Stimulated activated CD8-positive, alpha-beta memory T cell treated with anti-CD3 and anti-CD28 coated beads, Interleukin-15, amount 100 ng/mL, for 1 hour (primary cell): Measurements from ENCODE around the gene EXOSC9.
"Not testable (repeated sequence)": the region's sequence is repeated elsewhere in the genome, so short reads cannot be mapped to it uniquely, and the experiment has no call there.

ENCODE experiments used
- DNase-seq: peaks from one replicate; pipeline ENCODE4 v3.0.0-alpha.2; 2020; ENCODE audit warnings: low read depth

The EXOSC9 gene, protein sequence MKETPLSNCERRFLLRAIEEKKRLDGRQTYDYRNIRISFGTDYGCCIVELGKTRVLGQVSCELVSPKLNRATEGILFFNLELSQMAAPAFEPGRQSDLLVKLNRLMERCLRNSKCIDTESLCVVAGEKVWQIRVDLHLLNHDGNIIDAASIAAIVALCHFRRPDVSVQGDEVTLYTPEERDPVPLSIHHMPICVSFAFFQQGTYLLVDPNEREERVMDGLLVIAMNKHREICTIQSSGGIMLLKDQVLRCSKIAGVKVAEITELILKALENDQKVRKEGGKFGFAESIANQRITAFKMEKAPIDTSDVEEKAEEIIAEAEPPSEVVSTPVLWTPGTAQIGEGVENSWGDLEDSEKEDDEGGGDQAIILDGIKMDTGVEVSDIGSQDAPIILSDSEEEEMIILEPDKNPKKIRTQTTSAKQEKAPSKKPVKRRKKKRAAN

GRCh38 chr4:121800961-121801714, at the start of gene EXOSC9:
Gene EXOSC9 (plus strand): TSS chr4:121801323. CDS start chr4:121801425, 102 bp downstream.
- DNase-seq = peak; percentile 94

DNA sequence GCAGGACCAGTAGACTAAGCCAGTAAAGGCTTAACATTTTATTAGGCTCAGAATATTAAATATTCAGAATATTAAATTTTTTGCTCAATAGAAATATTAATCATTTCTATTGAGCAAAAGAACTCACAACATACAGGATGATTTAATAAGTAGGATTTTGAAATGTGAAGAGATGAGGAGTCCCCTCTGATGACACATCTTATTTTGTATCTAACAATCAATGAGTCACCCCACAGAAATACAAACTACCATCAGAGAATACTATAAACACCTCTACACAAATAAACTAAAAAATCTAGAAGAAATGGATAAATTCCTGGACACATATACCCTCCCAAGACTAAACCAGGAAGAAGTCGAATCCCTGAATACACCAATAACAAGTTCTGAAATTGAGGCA, 49.0 kb upstream of the EXOSC9 start:
- not testable (repeated sequence) for DNase-seq

GRCh38 chr4:121758925-121759568, 42.1 kb upstream of the EXOSC9 start:
- DNase-seq = no peak

DNA sequence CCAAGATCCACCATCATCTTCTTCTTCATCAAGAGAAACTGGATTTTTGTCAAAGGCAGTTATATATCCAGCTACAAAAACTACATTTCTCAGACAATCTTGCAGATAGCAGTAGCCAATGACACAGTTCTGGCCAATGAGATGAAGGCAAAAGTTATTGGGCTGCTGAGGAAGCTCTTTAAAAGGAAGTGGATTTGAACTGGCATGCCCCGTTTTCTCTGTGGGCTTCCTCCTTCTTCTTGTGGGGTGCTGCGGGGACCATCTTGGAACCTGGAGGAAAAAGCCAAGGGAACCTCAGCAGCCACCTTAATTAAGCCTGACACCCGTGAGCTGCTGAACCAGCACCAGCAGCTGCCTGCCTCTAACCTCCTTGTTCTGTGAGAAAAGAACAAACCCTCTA, 40.9 kb upstream of the EXOSC9 start:
- DNase-seq = no peak

- no peak for DNase-seq
Measured at GRCh38 chr4:121764303-121764701, 36.8 kb upstream of the EXOSC9 start.

DNA sequence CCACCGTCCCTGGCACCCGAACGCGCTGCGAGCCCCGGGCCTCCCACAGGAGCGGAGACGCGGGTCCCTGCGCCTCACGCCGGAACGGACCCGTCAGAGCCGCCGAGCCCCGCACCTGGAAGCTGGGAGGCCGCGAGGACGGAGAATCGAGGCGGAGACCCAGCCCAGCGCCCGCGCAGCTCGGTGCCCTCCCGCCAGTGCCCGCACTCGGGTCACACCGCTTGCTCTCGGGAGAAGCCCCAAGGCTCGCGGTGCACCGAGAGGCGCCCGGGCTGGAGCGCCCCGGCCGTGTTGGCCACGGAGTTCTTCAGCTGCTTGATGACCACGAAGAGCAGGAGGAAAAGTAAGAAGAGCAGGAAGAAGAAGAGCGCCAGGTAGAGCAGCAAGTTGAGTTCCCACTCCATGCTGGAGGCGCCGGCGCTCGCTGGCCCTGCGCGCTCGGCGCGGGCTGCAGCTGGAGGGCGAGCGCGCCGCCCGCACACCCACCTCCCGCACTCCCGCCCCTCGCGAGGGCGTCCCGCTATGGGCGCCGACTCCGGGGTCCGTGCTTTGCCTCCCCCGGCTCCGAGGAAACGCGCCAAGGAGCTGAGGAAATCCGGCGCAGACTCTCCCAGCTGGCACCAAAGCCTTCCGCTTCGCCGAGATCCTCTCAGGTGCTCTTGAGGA, 36.3 kb upstream of the EXOSC9 start, which contains the start of gene SMIM43:
TSS of gene SMIM43 (minus strand) at position 463 of the 666 bp plus-strand sequence. CDS start at position 404, 59 bp downstream.
- no peak for DNase-seq

GRCh38 chr4:121765368-121765705, 35.8 kb upstream of the EXOSC9 start:
- DNase-seq = no peak

DNA sequence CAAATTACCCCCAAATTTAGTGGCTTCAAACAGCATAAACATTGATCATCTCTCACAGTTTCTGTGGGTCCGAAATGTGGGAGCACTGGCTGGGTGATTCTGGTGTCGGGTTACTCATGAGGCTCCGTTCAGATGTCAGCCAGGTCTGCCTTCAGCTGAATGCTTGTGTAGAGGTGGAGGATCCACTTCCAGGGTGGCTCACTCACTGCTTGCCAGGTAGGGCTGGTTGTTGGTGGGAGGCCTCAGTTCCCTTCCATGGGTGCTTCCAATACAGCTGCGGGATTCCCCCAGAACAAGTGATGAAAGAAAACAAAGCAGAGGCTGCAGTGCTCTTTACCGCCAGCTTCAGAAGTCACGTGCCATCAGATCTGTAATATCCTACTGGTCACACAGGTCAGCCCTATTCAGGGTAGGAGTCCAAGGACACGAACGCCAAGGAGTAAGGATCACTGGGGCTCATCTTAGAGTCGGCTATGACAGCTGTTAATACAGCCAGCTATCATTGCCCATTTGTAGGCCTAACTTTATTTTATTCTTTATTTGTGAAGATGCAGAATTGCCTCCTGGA, 35.1 kb upstream of the EXOSC9 start:
- DNase-seq = no peak

DNA sequence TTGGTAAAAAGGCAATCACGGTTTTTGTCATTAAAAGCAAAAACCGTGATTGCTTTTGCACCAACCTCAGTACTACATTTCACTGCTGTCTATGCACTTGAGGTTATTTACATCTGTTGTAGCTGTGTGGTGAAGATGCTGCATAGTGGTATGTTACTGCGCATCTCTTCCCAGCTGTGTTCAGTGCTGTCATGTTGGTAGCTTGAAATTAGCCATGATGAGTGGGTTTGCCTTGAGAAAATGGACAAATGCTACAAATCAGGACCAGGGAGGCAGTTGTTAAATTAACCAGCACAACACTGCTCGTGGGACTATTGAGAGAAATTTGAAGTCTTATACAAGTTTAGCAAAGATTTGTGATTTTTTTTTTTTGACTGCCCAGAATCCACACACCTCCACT, 34.0 kb upstream of the EXOSC9 start:
- DNase-seq = no peak

GRCh38 chr4:121769341-121769740, 31.8 kb upstream of the EXOSC9 start:
- DNase-seq = no peak

DNA sequence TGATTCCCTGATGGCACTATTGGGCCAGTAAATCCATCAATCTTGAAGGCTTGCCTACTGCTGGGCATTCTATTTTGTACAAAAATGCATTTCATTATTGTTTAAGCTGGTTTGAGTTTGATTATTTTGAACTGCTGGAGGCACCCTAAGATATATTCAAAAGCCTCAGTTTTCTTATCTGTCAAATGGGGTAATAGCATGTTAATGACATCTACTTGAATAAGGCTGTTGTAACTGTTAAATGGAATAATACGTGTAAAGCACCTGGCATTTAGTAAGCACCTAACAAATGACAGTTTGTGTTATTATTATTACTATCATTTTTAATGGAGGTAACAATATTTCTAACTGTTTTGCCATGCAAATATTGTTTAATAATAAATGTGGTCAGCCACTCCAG, 29.3 kb upstream of the EXOSC9 start:
- DNase-seq = no peak

- DNase-seq = no peak
Measured at GRCh38 chr4:121773883-121774282, 27.2 kb upstream of the EXOSC9 start.

GRCh38 chr4:121776610-121777401, 24.3 kb upstream of the EXOSC9 start:
- no peak for DNase-seq

DNA sequence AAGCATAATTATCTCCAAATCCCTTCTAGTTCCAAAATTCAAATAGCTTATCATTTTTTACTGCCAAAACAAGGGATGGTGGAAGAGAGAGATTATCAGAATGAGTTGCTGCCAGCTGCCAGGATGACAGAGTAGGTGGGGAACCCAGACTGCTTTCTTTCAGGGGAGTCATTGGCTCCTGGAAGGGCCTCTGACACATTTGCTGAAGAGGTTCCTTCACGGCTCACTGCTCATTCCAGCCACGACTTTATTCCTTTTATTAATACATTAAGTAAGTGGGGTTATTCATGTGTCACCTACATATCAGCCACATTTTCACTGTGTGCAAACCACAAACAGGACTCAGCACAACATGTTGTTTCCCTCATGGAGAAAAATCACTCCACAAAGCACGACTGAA, 23.5 kb upstream of the EXOSC9 start:
- no peak for DNase-seq

- no peak for DNase-seq
Measured at GRCh38 chr4:121778991-121779628, 22.0 kb upstream of the EXOSC9 start.

DNA sequence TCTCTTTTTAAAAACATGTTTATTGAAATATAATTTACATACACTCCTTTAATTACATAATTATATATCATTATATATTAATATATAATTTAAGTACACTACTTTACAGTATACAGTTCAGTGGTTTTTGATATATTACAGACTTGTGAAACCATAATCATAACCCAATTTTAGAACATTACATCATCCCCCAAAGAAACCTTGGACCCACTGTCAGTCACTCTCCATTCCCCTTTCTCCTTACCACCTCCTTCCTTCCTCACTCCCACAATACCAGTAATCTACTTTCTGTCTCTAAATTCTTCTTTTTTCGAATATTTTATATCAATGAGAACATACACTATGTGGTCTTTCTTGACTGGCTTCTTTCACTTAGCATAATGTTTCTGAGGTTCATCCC, 17.9 kb upstream of the EXOSC9 start:
- DNase-seq = no peak

- no peak for DNase-seq
Measured at GRCh38 chr4:121784401-121784800, 16.7 kb upstream of the EXOSC9 start.

GRCh38 chr4:121784975-121785374, 16.1 kb upstream of the EXOSC9 start:
- no peak for DNase-seq

- no peak for DNase-seq
Measured at GRCh38 chr4:121785479-121785878, 15.6 kb upstream of the EXOSC9 start.

DNA sequence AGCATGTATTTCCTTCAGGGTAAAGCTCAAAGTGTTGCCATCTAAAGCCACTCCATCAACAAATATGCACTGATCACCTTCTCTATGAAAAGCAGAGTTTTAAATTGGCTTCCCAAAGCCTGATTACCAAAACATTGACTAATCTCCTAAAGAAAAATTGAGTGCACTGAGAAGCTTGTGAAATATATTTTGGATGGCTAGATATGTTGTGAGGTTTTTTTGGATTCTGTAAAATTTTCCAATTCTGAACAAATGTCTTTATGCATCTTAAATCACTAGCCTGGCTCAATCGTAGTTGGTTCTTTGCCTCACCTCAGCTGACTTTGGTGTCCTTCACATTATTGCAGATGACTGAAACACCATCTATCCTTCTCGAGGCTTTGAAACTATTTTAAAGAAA, 14.9 kb upstream of the EXOSC9 start:
- no peak for DNase-seq

DNA sequence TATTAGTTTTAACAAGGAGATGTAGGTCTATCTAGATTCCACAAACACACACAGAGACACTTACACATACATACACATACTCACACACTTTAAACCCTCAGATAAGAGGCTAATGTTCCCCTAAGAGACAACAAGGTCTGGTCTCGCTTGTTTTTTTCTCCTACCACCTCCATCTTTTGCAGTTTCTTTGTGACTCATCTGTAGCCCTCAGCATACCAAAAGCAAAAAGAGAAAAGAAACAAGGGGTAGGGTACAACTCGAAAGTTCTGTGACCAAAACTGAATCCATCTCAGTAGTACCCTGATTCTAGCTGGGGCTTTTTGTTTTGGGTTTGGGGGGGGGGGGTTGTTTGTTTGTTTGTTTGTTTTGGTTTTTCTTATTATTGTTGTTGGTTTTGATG, 12.2 kb upstream of the EXOSC9 start:
- no peak for DNase-seq
